Fibroblast of pulmonary artery (primary cell): Measurements from ENCODE around the gene HMCN1.

ENCODE experiments used
- DNase-seq: peaks from one replicate; pipeline ENCODE4 v3.0.0-alpha.2; 2010; ENCODE audit warnings: low read depth
- H3K4me3 ChIP-seq: replicated peaks from 2 replicates; pipeline ENCODE4 v1.5.1; 2011; ENCODE audit warnings: low read depth, mild to moderate bottlenecking, control low read depth, low read length, moderate library complexity
- TF ChIP-seq, protein P1 (sequence below): IDR thresholded peaks from 2 replicates; pipeline ENCODE4 v1.5.1; 2011; ENCODE audit warnings: mild to moderate bottlenecking, control low read depth, low read length, inconsistent platforms; ENCODE audit errors: missing control alignments

The HMCN1 gene

DNA sequence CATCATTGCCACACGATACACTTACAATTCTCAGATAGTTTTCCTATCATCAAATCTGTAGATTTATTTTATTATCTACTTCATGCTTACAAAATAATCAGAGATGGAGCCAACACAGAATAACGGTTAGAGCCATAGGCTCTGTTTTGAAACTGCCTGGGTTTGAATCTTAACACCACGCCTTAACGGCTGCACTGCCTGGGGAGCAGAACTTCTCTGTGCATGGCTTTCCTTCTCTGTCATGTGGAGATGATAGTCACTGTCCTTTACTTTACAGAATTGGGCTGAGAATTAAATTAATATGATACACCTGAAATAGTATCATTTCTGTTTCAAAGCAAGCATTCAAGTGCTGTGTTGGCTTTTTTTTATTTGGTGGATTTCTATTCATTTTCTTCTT, 177.8 kb downstream of the HMCN1 start:
- TF ChIP-seq, protein P1, sequence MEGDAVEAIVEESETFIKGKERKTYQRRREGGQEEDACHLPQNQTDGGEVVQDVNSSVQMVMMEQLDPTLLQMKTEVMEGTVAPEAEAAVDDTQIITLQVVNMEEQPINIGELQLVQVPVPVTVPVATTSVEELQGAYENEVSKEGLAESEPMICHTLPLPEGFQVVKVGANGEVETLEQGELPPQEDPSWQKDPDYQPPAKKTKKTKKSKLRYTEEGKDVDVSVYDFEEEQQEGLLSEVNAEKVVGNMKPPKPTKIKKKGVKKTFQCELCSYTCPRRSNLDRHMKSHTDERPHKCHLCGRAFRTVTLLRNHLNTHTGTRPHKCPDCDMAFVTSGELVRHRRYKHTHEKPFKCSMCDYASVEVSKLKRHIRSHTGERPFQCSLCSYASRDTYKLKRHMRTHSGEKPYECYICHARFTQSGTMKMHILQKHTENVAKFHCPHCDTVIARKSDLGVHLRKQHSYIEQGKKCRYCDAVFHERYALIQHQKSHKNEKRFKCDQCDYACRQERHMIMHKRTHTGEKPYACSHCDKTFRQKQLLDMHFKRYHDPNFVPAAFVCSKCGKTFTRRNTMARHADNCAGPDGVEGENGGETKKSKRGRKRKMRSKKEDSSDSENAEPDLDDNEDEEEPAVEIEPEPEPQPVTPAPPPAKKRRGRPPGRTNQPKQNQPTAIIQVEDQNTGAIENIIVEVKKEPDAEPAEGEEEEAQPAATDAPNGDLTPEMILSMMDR = no peak
- H3K4me3 ChIP-seq = no peak overlapping the region
- DNase-seq = no peak

DNA sequence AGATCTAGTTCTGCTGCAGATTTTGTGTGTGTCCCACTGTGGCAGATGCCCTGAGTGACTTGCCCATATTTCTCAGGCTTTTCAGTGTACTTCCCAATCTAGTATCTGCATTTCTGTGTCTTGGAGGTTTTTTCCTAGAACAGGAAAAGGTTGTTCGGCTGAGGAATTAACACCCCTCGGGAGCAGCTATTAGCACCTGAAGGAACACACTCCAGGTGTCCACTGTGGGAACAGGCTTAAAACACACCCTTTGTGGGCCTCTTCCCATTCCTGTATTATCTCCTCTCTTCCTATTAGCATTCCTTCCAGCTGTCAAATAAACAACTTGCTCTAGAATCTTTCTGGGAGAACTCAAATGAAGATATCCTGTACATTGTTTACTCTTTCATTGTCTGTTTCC, 178.3 kb downstream of the HMCN1 start:
- TF ChIP-seq, protein P1 = no peak
- no peak overlapping the region for H3K4me3 ChIP-seq
- no peak for DNase-seq

DNA sequence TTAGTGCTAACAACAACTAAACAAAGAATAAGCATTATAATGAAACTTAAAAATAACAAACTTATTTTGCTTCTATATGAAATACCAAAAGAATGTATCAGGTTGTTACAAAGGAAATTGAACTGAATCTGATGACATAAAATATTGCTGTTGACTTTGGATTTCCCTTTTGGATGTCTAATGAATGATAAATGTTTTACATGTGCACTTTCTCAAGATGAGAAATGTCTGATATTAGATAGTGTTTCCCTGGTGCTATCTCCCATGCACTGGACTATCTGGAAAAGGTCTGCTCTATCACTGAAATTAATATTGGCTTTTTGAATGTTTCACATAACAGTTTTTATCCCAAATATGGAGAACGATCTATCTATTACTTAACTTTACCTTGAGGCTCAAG, 179.9 kb downstream of the HMCN1 start:
- TF ChIP-seq, protein P1 = no peak
- no peak overlapping the region for H3K4me3 ChIP-seq
- no peak for DNase-seq

DNA sequence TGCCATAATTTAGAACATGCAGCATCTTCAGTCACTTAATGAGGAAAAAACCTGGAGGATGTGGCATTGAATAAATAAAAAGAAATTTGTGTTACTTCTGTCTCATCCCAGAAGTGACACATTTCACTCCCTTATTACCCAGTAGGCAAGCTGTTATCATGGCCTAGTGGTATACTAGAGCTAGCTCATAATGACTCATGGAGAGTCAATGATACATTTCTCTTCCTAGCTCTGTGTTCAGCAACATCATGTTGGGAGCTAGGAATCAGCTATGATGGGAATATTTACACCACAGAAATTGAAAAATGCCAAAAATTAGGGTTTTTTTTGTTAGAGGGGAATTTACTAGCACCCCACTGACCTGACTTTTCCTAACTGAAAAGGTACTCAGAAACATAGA, 182.7 kb downstream of the HMCN1 start:
- no peak overlapping the region for H3K4me3 ChIP-seq
- TF ChIP-seq, protein P1 = no peak
- DNase-seq = no peak

DNA sequence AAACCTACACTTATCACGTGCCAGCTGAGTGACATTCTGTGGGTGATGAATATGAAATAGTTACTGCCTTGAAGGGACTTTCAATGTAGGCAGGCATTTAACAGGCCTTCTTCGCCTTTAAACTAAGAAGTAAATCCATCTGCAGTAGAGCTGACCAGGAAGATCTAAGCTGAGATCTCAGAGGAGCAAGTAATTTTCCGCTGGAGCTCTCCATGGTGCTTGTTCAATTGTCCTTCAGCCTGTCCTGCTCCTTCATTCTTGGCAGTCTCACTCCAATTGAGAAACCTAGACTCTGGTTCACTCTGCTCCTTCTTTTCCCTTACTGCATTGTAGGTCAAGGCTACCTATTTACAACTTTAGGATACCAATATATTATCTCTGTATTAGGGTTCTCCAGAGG, 183.5 kb downstream of the HMCN1 start:
- H3K4me3 ChIP-seq = no peak overlapping the region
- TF ChIP-seq, protein P1 = no peak
- DNase-seq = peak; percentile 82

DNA sequence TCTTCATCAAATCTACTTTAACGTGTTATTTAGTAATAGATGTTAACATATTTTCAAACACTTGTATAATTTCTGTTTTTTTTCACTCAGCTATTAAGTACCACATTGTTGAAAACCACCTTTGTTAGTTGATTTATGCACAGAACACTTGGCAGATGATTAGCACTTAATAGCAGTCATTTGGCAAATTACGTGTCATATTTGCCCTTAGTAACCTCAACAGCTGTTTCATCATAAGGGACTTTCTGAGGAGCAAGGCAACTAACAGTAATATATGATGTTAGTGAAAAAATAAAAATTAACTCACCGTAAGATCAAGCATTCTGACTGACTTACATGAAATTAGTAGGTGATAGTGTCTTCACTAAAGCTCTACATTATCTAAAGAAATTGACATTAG, 186.4 kb downstream of the HMCN1 start:
- TF ChIP-seq, protein P1 = no peak
- no peak overlapping the region for H3K4me3 ChIP-seq
- no peak for DNase-seq

DNA sequence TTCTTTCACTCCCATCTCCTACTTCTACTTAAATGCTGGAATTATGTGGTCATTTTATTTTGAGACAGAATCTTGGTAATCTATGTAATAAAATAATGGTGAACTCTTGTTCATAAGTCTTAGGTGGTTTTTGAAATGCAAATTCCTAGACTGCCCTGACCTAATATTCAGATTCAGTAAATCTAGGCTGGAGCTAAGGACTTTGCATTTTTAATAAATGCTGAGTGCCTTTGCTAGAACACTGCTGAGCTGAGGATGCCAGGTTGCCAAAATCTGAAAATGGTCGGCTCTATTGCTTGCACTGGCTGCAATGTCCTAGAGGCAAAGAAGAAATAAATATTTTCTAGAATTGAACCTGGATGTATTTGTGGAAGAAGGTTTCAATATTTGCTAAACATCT, 187.4 kb downstream of the HMCN1 start:
- no peak for DNase-seq
- TF ChIP-seq, protein P1 = no peak
- H3K4me3 ChIP-seq = no peak overlapping the region
